ENCODE measurements around the gene RND1. TPM values are rescaled to one million over a fixed set of nuclear protein-coding genes. Genes with fewer than 3 reads are reported as not detected.

Gene RND1
- total and polyA plus RNA-seq, 2 of the 13 experiments (the other 11 are each of a cell fraction or from before 2014, with no cell fraction given), result 1.8 to 1.9 TPM

DNA sequence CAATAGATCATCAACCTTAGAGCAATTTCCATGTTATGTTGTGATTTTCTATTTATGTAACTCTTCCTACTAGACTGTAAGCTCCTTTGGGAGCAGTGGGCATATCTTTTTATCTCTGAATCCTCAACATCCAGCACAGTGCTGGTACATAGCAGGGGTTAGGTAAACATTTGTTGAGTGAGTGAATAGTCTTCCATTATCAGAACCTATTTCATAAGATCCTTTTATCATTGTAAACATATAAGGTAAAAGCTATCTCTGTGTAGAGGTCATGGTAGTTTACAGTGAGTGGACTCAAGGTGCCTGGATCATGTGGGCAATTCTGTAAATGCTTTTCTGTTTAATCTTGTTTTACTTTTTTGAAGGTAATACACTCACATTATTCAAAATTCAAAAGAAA is 44.5 kb upstream of the RND1 start (continued):
- TF ChIP-seq MAFK (conservative IDR thresholded peaks at IDR 0.05 in 1 of 2, IDR thresholded peaks at IDR 0.05 in 1 of 2; ENCODE audit: low read length in 2 of 2) (no peak), ZNF605 (CRISPR knock-in tag; IDR thresholded peaks at IDR 0.05) (no peak), ZMYM4 (CRISPR knock-in tag; IDR thresholded peaks at IDR 0.05) (no peak; the same call in 1 of the 2 replicates), SIN3B (IDR thresholded peaks at IDR 0.05; ENCODE audit: low read length) (no peak), ZFP36L2 (CRISPR knock-in tag; IDR thresholded peaks at IDR 0.05) (no peak), GLI4 (CRISPR knock-in tag; IDR thresholded peaks at IDR 0.05; ENCODE audit: borderline replicate concordance) (no peak), ZBTB3 (CRISPR knock-in tag; IDR thresholded peaks at IDR 0.05; ENCODE audit: borderline replicate concordance, low read depth) (0 out of 2 replicates have a peak, but pooled peaks have one; percentile 33), PCBP2 (optimal IDR thresholded peaks at IDR 0.05; ENCODE audit: low read depth, low read length, poor library complexity, severe bottlenecking) (no peak), MEIS1 (CRISPR knock-in tag; IDR thresholded peaks at IDR 0.05; ENCODE audit: borderline replicate concordance) (0 out of 2 replicates have a peak, but pooled peaks have one; percentile 53), ZSCAN20 (CRISPR knock-in tag; IDR thresholded peaks at IDR 0.05; ENCODE audit: borderline replicate concordance) (no peak), BHLHE40 (IDR thresholded peaks at IDR 0.05; ENCODE audit: low read length) (no peak), ZNF382 (CRISPR knock-in tag; IDR thresholded peaks at IDR 0.05; ENCODE audit: borderline replicate concordance) (no peak), SP1 (IDR thresholded peaks at IDR 0.05) (no peak), SP1 (CRISPR knock-in tag; IDR thresholded peaks at IDR 0.05) (no peak), SMYD3 (CRISPR knock-in tag; IDR thresholded peaks at IDR 0.05) (no peak)
- TF ChIP-seq, protein P1, sequence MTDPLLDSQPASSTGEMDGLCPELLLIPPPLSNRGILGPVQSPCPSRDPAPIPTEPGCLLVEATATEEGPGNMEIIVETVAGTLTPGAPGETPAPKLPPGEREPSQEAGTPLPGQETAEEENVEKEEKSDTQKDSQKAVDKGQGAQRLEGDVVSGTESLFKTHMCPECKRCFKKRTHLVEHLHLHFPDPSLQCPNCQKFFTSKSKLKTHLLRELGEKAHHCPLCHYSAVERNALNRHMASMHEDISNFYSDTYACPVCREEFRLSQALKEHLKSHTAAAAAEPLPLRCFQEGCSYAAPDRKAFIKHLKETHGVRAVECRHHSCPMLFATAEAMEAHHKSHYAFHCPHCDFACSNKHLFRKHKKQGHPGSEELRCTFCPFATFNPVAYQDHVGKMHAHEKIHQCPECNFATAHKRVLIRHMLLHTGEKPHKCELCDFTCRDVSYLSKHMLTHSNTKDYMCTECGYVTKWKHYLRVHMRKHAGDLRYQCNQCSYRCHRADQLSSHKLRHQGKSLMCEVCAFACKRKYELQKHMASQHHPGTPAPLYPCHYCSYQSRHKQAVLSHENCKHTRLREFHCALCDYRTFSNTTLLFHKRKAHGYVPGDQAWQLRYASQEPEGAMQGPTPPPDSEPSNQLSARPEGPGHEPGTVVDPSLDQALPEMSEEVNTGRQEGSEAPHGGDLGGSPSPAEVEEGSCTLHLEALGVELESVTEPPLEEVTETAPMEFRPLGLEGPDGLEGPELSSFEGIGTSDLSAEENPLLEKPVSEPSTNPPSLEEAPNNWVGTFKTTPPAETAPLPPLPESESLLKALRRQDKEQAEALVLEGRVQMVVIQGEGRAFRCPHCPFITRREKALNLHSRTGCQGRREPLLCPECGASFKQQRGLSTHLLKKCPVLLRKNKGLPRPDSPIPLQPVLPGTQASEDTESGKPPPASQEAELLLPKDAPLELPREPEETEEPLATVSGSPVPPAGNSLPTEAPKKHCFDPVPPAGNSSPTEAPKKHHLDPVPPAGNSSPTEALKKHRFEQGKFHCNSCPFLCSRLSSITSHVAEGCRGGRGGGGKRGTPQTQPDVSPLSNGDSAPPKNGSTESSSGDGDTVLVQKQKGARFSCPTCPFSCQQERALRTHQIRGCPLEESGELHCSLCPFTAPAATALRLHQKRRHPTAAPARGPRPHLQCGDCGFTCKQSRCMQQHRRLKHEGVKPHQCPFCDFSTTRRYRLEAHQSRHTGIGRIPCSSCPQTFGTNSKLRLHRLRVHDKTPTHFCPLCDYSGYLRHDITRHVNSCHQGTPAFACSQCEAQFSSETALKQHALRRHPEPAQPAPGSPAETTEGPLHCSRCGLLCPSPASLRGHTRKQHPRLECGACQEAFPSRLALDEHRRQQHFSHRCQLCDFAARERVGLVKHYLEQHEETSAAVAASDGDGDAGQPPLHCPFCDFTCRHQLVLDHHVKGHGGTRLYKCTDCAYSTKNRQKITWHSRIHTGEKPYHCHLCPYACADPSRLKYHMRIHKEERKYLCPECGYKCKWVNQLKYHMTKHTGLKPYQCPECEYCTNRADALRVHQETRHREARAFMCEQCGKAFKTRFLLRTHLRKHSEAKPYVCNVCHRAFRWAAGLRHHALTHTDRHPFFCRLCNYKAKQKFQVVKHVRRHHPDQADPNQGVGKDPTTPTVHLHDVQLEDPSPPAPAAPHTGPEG (CRISPR knock-in tag; IDR thresholded peaks at IDR 0.05), result no peak
- TF ChIP-seq, protein P2, sequence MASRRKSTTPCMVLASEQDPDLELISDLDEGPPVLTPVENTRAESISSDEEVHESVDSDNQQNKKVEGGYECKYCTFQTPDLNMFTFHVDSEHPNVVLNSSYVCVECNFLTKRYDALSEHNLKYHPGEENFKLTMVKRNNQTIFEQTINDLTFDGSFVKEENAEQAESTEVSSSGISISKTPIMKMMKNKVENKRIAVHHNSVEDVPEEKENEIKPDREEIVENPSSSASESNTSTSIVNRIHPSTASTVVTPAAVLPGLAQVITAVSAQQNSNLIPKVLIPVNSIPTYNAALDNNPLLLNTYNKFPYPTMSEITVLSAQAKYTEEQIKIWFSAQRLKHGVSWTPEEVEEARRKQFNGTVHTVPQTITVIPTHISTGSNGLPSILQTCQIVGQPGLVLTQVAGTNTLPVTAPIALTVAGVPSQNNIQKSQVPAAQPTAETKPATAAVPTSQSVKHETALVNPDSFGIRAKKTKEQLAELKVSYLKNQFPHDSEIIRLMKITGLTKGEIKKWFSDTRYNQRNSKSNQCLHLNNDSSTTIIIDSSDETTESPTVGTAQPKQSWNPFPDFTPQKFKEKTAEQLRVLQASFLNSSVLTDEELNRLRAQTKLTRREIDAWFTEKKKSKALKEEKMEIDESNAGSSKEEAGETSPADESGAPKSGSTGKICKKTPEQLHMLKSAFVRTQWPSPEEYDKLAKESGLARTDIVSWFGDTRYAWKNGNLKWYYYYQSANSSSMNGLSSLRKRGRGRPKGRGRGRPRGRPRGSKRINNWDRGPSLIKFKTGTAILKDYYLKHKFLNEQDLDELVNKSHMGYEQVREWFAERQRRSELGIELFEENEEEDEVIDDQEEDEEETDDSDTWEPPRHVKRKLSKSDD (CRISPR knock-in tag; IDR thresholded peaks at IDR 0.05; ENCODE audit: low read depth), result no peak
- TF ChIP-seq, protein P3, sequence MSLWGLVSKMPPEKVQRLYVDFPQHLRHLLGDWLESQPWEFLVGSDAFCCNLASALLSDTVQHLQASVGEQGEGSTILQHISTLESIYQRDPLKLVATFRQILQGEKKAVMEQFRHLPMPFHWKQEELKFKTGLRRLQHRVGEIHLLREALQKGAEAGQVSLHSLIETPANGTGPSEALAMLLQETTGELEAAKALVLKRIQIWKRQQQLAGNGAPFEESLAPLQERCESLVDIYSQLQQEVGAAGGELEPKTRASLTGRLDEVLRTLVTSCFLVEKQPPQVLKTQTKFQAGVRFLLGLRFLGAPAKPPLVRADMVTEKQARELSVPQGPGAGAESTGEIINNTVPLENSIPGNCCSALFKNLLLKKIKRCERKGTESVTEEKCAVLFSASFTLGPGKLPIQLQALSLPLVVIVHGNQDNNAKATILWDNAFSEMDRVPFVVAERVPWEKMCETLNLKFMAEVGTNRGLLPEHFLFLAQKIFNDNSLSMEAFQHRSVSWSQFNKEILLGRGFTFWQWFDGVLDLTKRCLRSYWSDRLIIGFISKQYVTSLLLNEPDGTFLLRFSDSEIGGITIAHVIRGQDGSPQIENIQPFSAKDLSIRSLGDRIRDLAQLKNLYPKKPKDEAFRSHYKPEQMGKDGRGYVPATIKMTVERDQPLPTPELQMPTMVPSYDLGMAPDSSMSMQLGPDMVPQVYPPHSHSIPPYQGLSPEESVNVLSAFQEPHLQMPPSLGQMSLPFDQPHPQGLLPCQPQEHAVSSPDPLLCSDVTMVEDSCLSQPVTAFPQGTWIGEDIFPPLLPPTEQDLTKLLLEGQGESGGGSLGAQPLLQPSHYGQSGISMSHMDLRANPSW (CRISPR knock-in tag; IDR thresholded peaks at IDR 0.05; ENCODE audit: borderline replicate concordance), result no peak

Measured in HepG2 (cell line).